H1 (cell line): Measurements from ENCODE around the gene RBBP9. TPM values are rescaled to one million over a fixed set of nuclear protein-coding genes. Genes with fewer than 3 reads are reported as not detected.
A peak's percentile ranks its signal among the peaks of the same experiment; 100 is the strongest.

Experiments
- CTCF ChIA-PET: fragments of 300-600 bp; sonication (Branson Sonifier 250); formaldehyde crosslinking; loops from one replicate; lab custom pipeline; 2021; ENCODE audit not compliant: partially characterized antibody; lab: Charles Lee
- POLR2A ChIA-PET: fragments of 300-600 bp; sonication (Branson Sonifier 250); formaldehyde crosslinking; loops from one replicate; lab custom pipeline; 2021; ENCODE audit warnings: inconsistent platforms; ENCODE audit not compliant: partially characterized antibody; lab: Charles Lee
- DNase-seq, 2 experiments: peaks; one replicate each; pipeline versions ENCODE4 v3.0.0 to v3.0.0-alpha.2; 2010 to 2022; ENCODE audit warnings: low spot score in 2 of 2, low read depth in 1 of 2, mixed read lengths in 1 of 2
- FAIRE-seq: peaks from 2 replicates; lab custom pipeline; 2011; peaks lifted over from hg19 to GRCh38; lab: Jason Lieb, UNC
- H2AFZ ChIP-seq: 2 replicates; pipeline ENCODE4 v1.8.1; 2012; ENCODE audit warnings: low read length, inconsistent platforms
- H2AK5ac ChIP-seq: 2 replicates; pipeline ENCODE4 v1.6.1; 2013; ENCODE audit warnings: low read depth, low read length
- H2BK120ac ChIP-seq: replicated peaks from 2 replicates; pipeline ENCODE3; 2013; ENCODE audit warnings: low read depth, low read length, inconsistent platforms
- H2BK12ac ChIP-seq: 2 replicates; pipeline ENCODE4 v1.6.1; 2013; ENCODE audit warnings: low read depth, low read length
- H2BK15ac ChIP-seq: 2 replicates; pipeline ENCODE4 v1.6.1; 2013; ENCODE audit warnings: low read length
- H2BK20ac ChIP-seq: 2 replicates; pipeline ENCODE4 v1.6.1; 2013; ENCODE audit warnings: low read length
- H2BK5ac ChIP-seq: 2 replicates; pipeline ENCODE4 v1.6.1; 2013; ENCODE audit warnings: low read depth, low read length
- H3K14ac ChIP-seq: 2 replicates; pipeline ENCODE4 v1.6.1; 2013; ENCODE audit warnings: inconsistent platforms; ENCODE audit not compliant: insufficient read length
- H3K18ac ChIP-seq: 2 replicates; pipeline ENCODE4 v1.6.1; 2013; ENCODE audit warnings: low read length; ENCODE audit errors: extremely low read depth
- H3K23ac ChIP-seq: 2 replicates; pipeline ENCODE4 v1.6.1; 2013; ENCODE audit warnings: inconsistent platforms; ENCODE audit not compliant: insufficient read length
- H3K23me2 ChIP-seq: 2 replicates; pipeline ENCODE4 v1.6.1; 2013; ENCODE audit warnings: low read depth, low read length
- H3K27ac ChIP-seq: 2 replicates; pipeline ENCODE4 v1.6.1; 2011; ENCODE audit warnings: low read depth, low read length, inconsistent platforms
- H3K27me3 ChIP-seq, 4 experiments: replicated peaks in 1 of 4; 1 replicate in 1 of 4; 2 replicates in 3 of 4; pipeline versions ENCODE4 v1.6.1 to v1.8.1; 2011 to 2013; ENCODE audit warnings: low read length in 3 of 4, mild to moderate bottlenecking in 3 of 4, inconsistent platforms in 2 of 4, mixed read lengths in 2 of 4, moderate library complexity in 1 of 4; ENCODE audit not compliant: control insufficient read depth in 3 of 4, insufficient read depth in 3 of 4; ENCODE audit errors: extremely low read depth in 1 of 4
- H3K36me3 ChIP-seq, 4 experiments: 2 replicates each; pipeline versions ENCODE4 v1.6.1 to v1.8.1; 2011 to 2013; ENCODE audit warnings: mild to moderate bottlenecking in 4 of 4, low read length in 3 of 4, moderate library complexity in 2 of 4, control low read depth in 1 of 4, inconsistent platforms in 1 of 4; ENCODE audit not compliant: insufficient read depth in 4 of 4, control insufficient read depth in 2 of 4
- H3K4ac ChIP-seq: replicated peaks from 2 replicates; pipeline ENCODE3; 2013; ENCODE audit warnings: low read length, low read depth, mixed read lengths, inconsistent platforms; ENCODE audit not compliant: insufficient read length
- H3K4me1 ChIP-seq, 4 experiments: replicated peaks in 1 of 4; 1 replicate in 1 of 4; 2 replicates in 3 of 4; pipeline versions ENCODE4 v1.6.1 to v1.8.1; 2011 to 2013; ENCODE audit warnings: low read length in 3 of 4, inconsistent platforms in 2 of 4, mixed read lengths in 1 of 4; ENCODE audit not compliant: insufficient read depth in 4 of 4, control insufficient read depth in 3 of 4
- H3K4me2 ChIP-seq, 2 experiments: 2 replicates each; pipeline versions ENCODE4 v1.6.1 to v1.8.1; 2011 to 2013; ENCODE audit warnings: low read depth in 2 of 2, low read length in 2 of 2, control low read depth in 1 of 2, inconsistent platforms in 1 of 2, mild to moderate bottlenecking in 1 of 2; ENCODE audit not compliant: insufficient read depth in 1 of 2
- H3K4me3 ChIP-seq, 4 experiments: fragments of 200-600, 300-600 bp in 1 of 4; sonication (generic), shearing (Covaris generic), sonication (Bioruptor Twin) in 1 of 4; 2 replicates each; pipeline versions ENCODE4 v1.5.1 to v1.8.1; 2011 to 2016; ENCODE audit warnings: low read length in 4 of 4, low read depth in 3 of 4, control low read depth in 2 of 4, inconsistent platforms in 2 of 4, mild to moderate bottlenecking in 2 of 4, mixed read lengths in 1 of 4, moderate library complexity in 1 of 4; ENCODE audit not compliant: insufficient read depth in 2 of 4; ENCODE audit errors: extremely low read depth in 1 of 4
- H3K56ac ChIP-seq: replicated peaks from 2 replicates; pipeline ENCODE3; 2013; ENCODE audit warnings: low read depth, mild to moderate bottlenecking, mixed read lengths, low read length, inconsistent platforms; ENCODE audit not compliant: insufficient read length
- H3K79me1 ChIP-seq: 2 replicates; pipeline ENCODE4 v1.6.1; 2013; ENCODE audit warnings: low read depth, low read length, control low read depth
- H3K79me2 ChIP-seq, 2 experiments: 2 replicates each; pipeline versions ENCODE4 v1.6.1 to v1.8.1; 2012 to 2013; ENCODE audit warnings: low read length in 2 of 2, mild to moderate bottlenecking in 2 of 2, inconsistent platforms in 1 of 2; ENCODE audit not compliant: insufficient read depth in 2 of 2, control insufficient read depth in 1 of 2
- H3K9ac ChIP-seq, 4 experiments: replicated peaks in 1 of 4; 1 replicate in 1 of 4; 2 replicates in 3 of 4; pipeline versions ENCODE4 v1.6.1 to v1.8.1; 2011 to 2013; ENCODE audit warnings: low read depth in 3 of 4, low read length in 3 of 4, control low read depth in 2 of 4, mild to moderate bottlenecking in 2 of 4, moderate library complexity in 2 of 4, inconsistent platforms in 1 of 4; ENCODE audit errors: extremely low read depth in 1 of 4
- H3K9me3 ChIP-seq, 2 experiments: 2 replicates each; pipeline versions ENCODE4 v1.6.1 to v1.8.1; 2012 to 2013; ENCODE audit warnings: mild to moderate bottlenecking in 2 of 2, moderate library complexity in 2 of 2, control low read depth in 1 of 2, inconsistent platforms in 1 of 2, low read depth in 1 of 2, low read length in 1 of 2, mixed read lengths in 1 of 2; ENCODE audit not compliant: insufficient read depth in 2 of 2
- H4K20me1 ChIP-seq, 2 experiments: replicated peaks in 1 of 2; 2 replicates each; pipeline versions ENCODE3 to v1.8.1; 2011 to 2013; ENCODE audit warnings: inconsistent platforms in 2 of 2, low read length in 2 of 2, mild to moderate bottlenecking in 1 of 2; ENCODE audit not compliant: insufficient read depth in 2 of 2, control insufficient read depth in 1 of 2
- H4K5ac ChIP-seq: 2 replicates; pipeline ENCODE4 v1.6.1; 2013; ENCODE audit warnings: low read length, low read depth, mixed read lengths, inconsistent platforms; ENCODE audit not compliant: insufficient read length
- H4K8ac ChIP-seq: 2 replicates; pipeline ENCODE4 v1.8.0; 2013; ENCODE audit warnings: mild to moderate bottlenecking, moderate library complexity, low read length, inconsistent platforms; ENCODE audit not compliant: insufficient read depth; ENCODE audit errors: extremely low read depth
- H4K91ac ChIP-seq: replicated peaks from 2 replicates; pipeline ENCODE3; 2013; ENCODE audit warnings: low read length, mixed read lengths, inconsistent platforms; ENCODE audit not compliant: insufficient read length
- CBX8 ChIP-seq: fragments of 300-800, 300-1000 bp; sonication (generic); IDR thresholded peaks from 2 replicates; pipeline ENCODE4 v1.7.1; 2016; ENCODE audit warnings: low read depth, low read length, borderline replicate concordance
- CREB1 ChIP-seq: IDR thresholded peaks from 2 replicates; pipeline ENCODE4 v1.6.1; 2012; ENCODE audit warnings: inconsistent platforms
- EP300 ChIP-seq, 2 experiments: IDR thresholded peaks; 1 replicate in 1 of 2; 2 replicates in 1 of 2; pipeline ENCODE4 v1.6.1; 2011 to 2012; ENCODE audit warnings: low read depth in 2 of 2, low read length in 2 of 2, mild to moderate bottlenecking in 2 of 2, borderline replicate concordance in 1 of 2, inconsistent platforms in 1 of 2, moderate library complexity in 1 of 2
- JUN ChIP-seq: IDR thresholded peaks from 2 replicates; pipeline ENCODE4 v1.6.1; 2011; ENCODE audit warnings: low read depth, mild to moderate bottlenecking, improper control_type of control experiment, low read length
- JUND ChIP-seq: IDR thresholded peaks from 2 replicates; pipeline ENCODE4 v1.6.1; 2011; ENCODE audit warnings: mild to moderate bottlenecking, improper control_type of control experiment, low read length
- KDM1A ChIP-seq: fragments of 200-600, 300-600 bp; sonication (generic); IDR thresholded peaks from 2 replicates; pipeline ENCODE4 v1.7.1; 2016; ENCODE audit warnings: mild to moderate bottlenecking, low read length, borderline replicate concordance
- KDM5A ChIP-seq: fragments of 200-600 bp; IDR thresholded peaks from 2 replicates; pipeline ENCODE4 v1.7.1; 2012; ENCODE audit warnings: mild to moderate bottlenecking, low read length, inconsistent platforms, mixed read lengths
- NANOG ChIP-seq: IDR thresholded peaks from 2 replicates; pipeline ENCODE4 v1.6.1; 2011; ENCODE audit warnings: low read length, low read depth, mild to moderate bottlenecking, inconsistent platforms; ENCODE audit not compliant: insufficient read depth, poor library complexity, severe bottlenecking
- POLR2A ChIP-seq, 2 experiments: IDR thresholded peaks; 1 replicate in 1 of 2; 2 replicates in 1 of 2; pipeline ENCODE4 v1.6.1; 2011; ENCODE audit warnings: low read depth in 2 of 2, low read length in 2 of 2, mild to moderate bottlenecking in 2 of 2; ENCODE audit errors: control extremely low read depth in 1 of 2
- RBBP5 ChIP-seq: IDR thresholded peaks from 2 replicates; pipeline ENCODE4 v1.7.1; 2012; ENCODE audit warnings: low read depth, mild to moderate bottlenecking, inconsistent platforms, low read length, moderate library complexity, borderline replicate concordance
- SIN3A ChIP-seq, 2 experiments: IDR thresholded peaks in 1 of 2; conservative IDR thresholded peaks in 1 of 2; 2 replicates each; pipeline ENCODE4 v1.6.1; 2011 to 2012; ENCODE audit warnings: low read length in 2 of 2, improper control_type of control experiment in 1 of 2, low read depth in 1 of 2, mild to moderate bottlenecking in 1 of 2
- SP1 ChIP-seq: IDR thresholded peaks from 2 replicates; pipeline ENCODE4 v1.6.1; 2011; ENCODE audit warnings: low read depth, low read length
- SUZ12 ChIP-seq: fragments of 200-600 bp; sonication (generic); IDR thresholded peaks from 2 replicates; pipeline ENCODE4 v1.6.1; 2012; ENCODE audit warnings: mild to moderate bottlenecking, inconsistent platforms, low read length, moderate library complexity, mixed read lengths
- ZNF274 ChIP-seq: IDR thresholded peaks from 2 replicates; pipeline ENCODE4 v1.7.0; 2012; ENCODE audit warnings: low read length, borderline replicate concordance; ENCODE audit errors: extremely low read depth
- WGBS, 2 experiments: shearing (Covaris generic) in 1 of 2; methylation state at CpG; one replicate each; pipeline versions ENCODE4 v1.1.6 to v1.1.7; 2013 to 2015; ENCODE audit warnings: low lambda C conversion rate in 2 of 2, mixed read lengths in 2 of 2, inconsistent platforms in 1 of 2, low coverage in 1 of 2, missing lambda C conversion rate in 1 of 2; ENCODE audit not compliant: insufficient replicate concordance in 2 of 2, insufficient coverage in 1 of 2, insufficient read length in 1 of 2; ENCODE audit errors: extremely low coverage in 1 of 2, missing lambda C conversion rate in 1 of 2; 5-methylcytosine and 5-hydroxymethylcytosine counted together
- polyA plus RNA-seq, 7 experiments: library from polyadenylated mRNA; depleted of rRNA in 3 of 7; stranded (reverse) in 5 of 7; unstranded in 2 of 7; fragments of >200 nt in 5 of 7; fragments of 200-250 nt in 2 of 7; gene quantifications; 1 replicate in 5 of 7; 2 replicates in 1 of 7; 4 replicates in 1 of 7; pipeline versions ENCODE4 v1.2.1 to v1.2.3, GENCODE V29; 2011 to 2013; ENCODE audit warnings: missing spikeins in 2 of 7, mixed read lengths in 2 of 7
- total RNA-seq: library from RNA; stranded (reverse); fragmentation: NEBNext Ultra II Directional; extraction: Animal tissue kit (Norgen Biotek cat#: 25700); gene quantifications from 2 replicates; pipeline ENCODE4 v1.2.1, GENCODE V29; 2021

The RBBP9 gene
- total and polyA plus RNA-seq, 2 of the 8 experiments (the other 6 are each of a cell fraction or from before 2014, with no cell fraction given) = 9.5 to 13.5 TPM

GRCh38 chr20:18436847-18437246 lies 60.2 kb downstream of the RBBP9 start:
- Histone ChIP-seq H3K79me2 (no peaks in the 10 kb centered on the region), H2AFZ (peak overlapping the region; percentile 91; the same call in 1 of the 2 replicates), H4K20me1 (no peaks in the 10 kb centered on the region), H3K9me3 (no peaks in the 10 kb centered on the region), H4K5ac (no peak overlapping the region), H2BK5ac (no peak overlapping the region), H3K23ac (no peak overlapping the region), H3K79me1 (no peaks in the 10 kb centered on the region), H4K8ac (no peak overlapping the region), H3K23me2 (no peaks in the 10 kb centered on the region), H3K14ac (no peak overlapping the region), H2BK15ac (no peak overlapping the region), H3K4me1 (no peaks in the 10 kb centered on the region), H3K4ac (no peak overlapping the region), H3K4me2 (no peak overlapping the region), H3K9ac (no peak overlapping the region), H2AK5ac (no peak overlapping the region), H3K18ac (no peak overlapping the region), H3K56ac (no peak overlapping the region), H4K91ac (no peak overlapping the region), H2BK20ac (no peak overlapping the region), H2BK12ac (no peak overlapping the region), H3K27ac (no peak overlapping the region), H2BK120ac (no peak overlapping the region), H3K27me3 (no peaks in the 10 kb centered on the region), H3K4me3 (no peak overlapping the region), H3K36me3 (no peaks in the 10 kb centered on the region)
- POLR2A ChIA-PET = interaction anchor here (1.0 kb wide), 1 partner anchor 22 kb away, joined by 3 read pairs; no protein-coding TSS in a partner anchor
- 94% methylated on average over 2 of the region's 2 CpGs; no CpG with 5 or more reads in 1 of the 2 experiments for WGBS, 2 experiments
- TF ChIP-seq KDM5A = no peak
- TF ChIP-seq RBBP5 = no peak
- no peak for TF ChIP-seq JUN
- no peak for TF ChIP-seq CREB1
- no peak for TF ChIP-seq CBX8
- no peak for TF ChIP-seq JUND
- TF ChIP-seq SUZ12 = no peak
- no peak for TF ChIP-seq SP1
- TF ChIP-seq KDM1A = no peak
- TF ChIP-seq POLR2A (IDR thresholded peaks at IDR 0.05; ENCODE audit: control extremely low read depth in 1 of 2, low read depth in 2 of 2, low read length in 2 of 2) = no peak
- no peak for TF ChIP-seq EP300 (IDR thresholded peaks at IDR 0.05; ENCODE audit: borderline replicate concordance in 1 of 2, low read depth in 2 of 2, low read length in 2 of 2)
- no peak for TF ChIP-seq ZNF274
- no peak for TF ChIP-seq SIN3A (conservative IDR thresholded peaks at IDR 0.05 in 1 of 2, IDR thresholded peaks at IDR 0.05 in 1 of 2; ENCODE audit: low read depth in 1 of 2, low read length in 2 of 2)
- no peak for TF ChIP-seq NANOG
- CTCF ChIA-PET = interaction anchor here (0.9 to 1.3 kb wide), 4 partner anchors 17 to 70 kb away, joined by 4 to 5 read pairs (median 4); partner anchors contain the start of gene RBBP9
- DNase-seq (no peak), FAIRE-seq (peak; percentile 32)
